HUES6 (cell line): ENCODE results near the gene QKI.
A peak's percentile ranks its signal among the peaks of the same experiment; 100 is the strongest.

ENCODE experiments used
- H3K27ac ChIP-seq: 2 replicates; pipeline ENCODE4 v1.7.0; 2013; ENCODE audit warnings: low read depth, mild to moderate bottlenecking, low read length, inconsistent platforms
- H3K27me3 ChIP-seq: 2 replicates; pipeline ENCODE4 v1.6.1; 2013; ENCODE audit warnings: low read length; ENCODE audit not compliant: control insufficient read depth, insufficient read depth
- H3K36me3 ChIP-seq: 2 replicates; pipeline ENCODE4 v1.6.1; 2013; ENCODE audit warnings: low read length; ENCODE audit not compliant: control insufficient read depth, insufficient read depth
- H3K4me1 ChIP-seq: 2 replicates; pipeline ENCODE4 v1.6.1; 2013; ENCODE audit warnings: low read length; ENCODE audit not compliant: control insufficient read depth, insufficient read depth
- H3K4me3 ChIP-seq: 2 replicates; pipeline ENCODE4 v1.5.1; 2013; ENCODE audit warnings: low read depth, low read length
- H3K9ac ChIP-seq: one replicate; pipeline ENCODE4 v1.6.1; 2013; ENCODE audit warnings: mild to moderate bottlenecking, low read length
- H3K9me3 ChIP-seq: 2 replicates; pipeline ENCODE4 v1.6.1; 2013; ENCODE audit warnings: low read depth, low read length; ENCODE audit not compliant: control insufficient read depth, insufficient read depth

QKI gene

GRCh38 chr6:163391985-163392384, 22.5 kb upstream of the QKI start:
- no peak overlapping the region for H3K9ac ChIP-seq
- H3K4me1 ChIP-seq = peaks cover 10% of the 10 kb centered on the region
- H3K4me3 ChIP-seq = no peak overlapping the region
- no peak overlapping the region for H3K27ac ChIP-seq
- H3K36me3 ChIP-seq = no peaks in the 10 kb centered on the region
- no peaks in the 10 kb centered on the region for H3K9me3 ChIP-seq
- H3K27me3 ChIP-seq = no peaks in the 10 kb centered on the region

DNA sequence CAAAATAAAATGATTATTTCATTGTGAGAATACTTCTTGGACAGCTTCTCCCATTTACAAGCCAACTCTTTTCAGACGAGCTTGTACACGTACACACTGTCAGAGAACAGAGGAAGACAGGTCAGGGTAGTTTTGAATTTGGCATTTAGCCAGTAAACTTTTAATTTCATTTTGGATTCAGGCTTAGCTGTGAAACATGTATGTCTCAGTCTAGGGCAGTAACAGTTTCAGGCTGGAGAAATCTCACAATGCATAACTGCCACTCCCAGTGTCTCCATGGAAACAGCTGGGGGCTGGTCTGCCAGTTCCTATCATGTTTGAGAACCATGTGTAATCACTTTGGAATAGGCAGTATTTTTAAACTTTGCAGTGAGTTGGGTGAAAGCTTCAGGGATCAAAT, 22.0 kb upstream of the QKI start:
- H3K36me3 ChIP-seq = no peaks in the 10 kb centered on the region
- H3K4me1 ChIP-seq = peaks cover 16% of the 10 kb centered on the region
- H3K27me3 ChIP-seq = no peaks in the 10 kb centered on the region
- no peak overlapping the region for H3K4me3 ChIP-seq
- H3K9me3 ChIP-seq = no peaks in the 10 kb centered on the region
- no peak overlapping the region for H3K9ac ChIP-seq
- no peak overlapping the region for H3K27ac ChIP-seq

- no peaks in the 10 kb centered on the region for H3K9me3 ChIP-seq
- H3K4me1 ChIP-seq = peaks cover 23% of the 10 kb centered on the region
- no peaks in the 10 kb centered on the region for H3K27me3 ChIP-seq
- no peak overlapping the region for H3K4me3 ChIP-seq
- no peak overlapping the region for H3K9ac ChIP-seq
- H3K36me3 ChIP-seq = no peaks in the 10 kb centered on the region
- no peak overlapping the region for H3K27ac ChIP-seq
These were observed 20.6 kb upstream of the QKI start for GRCh38 chr6:163393923-163394322.

- Histone ChIP-seq H3K27me3 (no peaks in the 10 kb centered on the region), H3K36me3 (no peaks in the 10 kb centered on the region), H3K4me1 (peaks cover 25% of the 10 kb centered on the region), H3K27ac (no peak overlapping the region), H3K9ac (no peak overlapping the region), H3K9me3 (no peaks in the 10 kb centered on the region), H3K4me3 (no peak overlapping the region)
These were observed 19.9 kb upstream of the QKI start for GRCh38 chr6:163394659-163395058.

GRCh38 chr6:163395122-163395830, 19.2 kb upstream of the QKI start:
- Histone ChIP-seq H3K9ac (no peak overlapping the region), H3K4me3 (no peak overlapping the region), H3K4me1 (peaks cover 25% of the 10 kb centered on the region), H3K36me3 (no peaks in the 10 kb centered on the region), H3K9me3 (no peaks in the 10 kb centered on the region), H3K27me3 (no peaks in the 10 kb centered on the region), H3K27ac (no peak overlapping the region)

DNA sequence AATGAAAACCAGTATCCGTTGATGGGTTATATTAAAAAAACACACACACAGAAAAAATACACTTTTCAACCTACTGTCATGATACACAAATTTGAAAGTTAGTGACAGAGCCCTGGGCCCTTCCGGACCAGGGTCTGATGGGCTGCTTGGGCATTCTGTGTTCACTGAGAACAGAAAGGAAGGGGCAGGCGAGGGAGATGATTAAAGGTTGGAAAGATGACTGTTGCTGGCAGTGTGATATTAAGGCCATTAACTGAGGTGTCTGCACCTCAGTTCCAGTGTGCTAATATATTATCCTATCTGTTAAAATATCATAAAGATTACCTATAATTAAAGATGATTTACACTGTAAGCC, 18.7 kb upstream of the QKI start:
- Histone ChIP-seq H3K9ac (no peak overlapping the region), H3K36me3 (no peaks in the 10 kb centered on the region), H3K9me3 (no peaks in the 10 kb centered on the region), H3K27ac (no peak overlapping the region), H3K4me1 (peaks cover 25% of the 10 kb centered on the region), H3K27me3 (no peaks in the 10 kb centered on the region), H3K4me3 (no peak overlapping the region)

DNA sequence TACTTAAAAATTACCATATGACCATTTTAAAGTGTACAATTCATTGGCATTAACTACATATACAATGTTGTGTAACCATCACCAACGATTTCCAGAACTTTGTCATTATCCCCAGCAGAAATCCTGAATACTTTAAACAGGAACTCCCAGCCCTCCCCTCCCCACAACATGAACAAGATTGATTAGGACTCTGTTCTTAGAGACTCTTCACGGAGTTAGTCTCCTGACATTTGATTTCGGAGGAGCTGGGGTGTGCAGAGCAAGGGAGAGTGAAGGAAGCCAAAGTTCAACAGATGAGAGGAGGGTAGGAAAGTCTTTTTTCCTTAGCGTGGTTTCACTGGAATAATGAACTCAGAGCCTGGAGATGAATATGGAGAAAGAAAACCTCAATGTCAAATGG, 17.2 kb upstream of the QKI start:
- Histone ChIP-seq H3K27me3 (no peaks in the 10 kb centered on the region), H3K4me1 (peaks cover 36% of the 10 kb centered on the region), H3K27ac (no peak overlapping the region), H3K9ac (no peak overlapping the region), H3K9me3 (no peaks in the 10 kb centered on the region), H3K4me3 (peak overlapping the region; percentile 54), H3K36me3 (no peaks in the 10 kb centered on the region)

DNA sequence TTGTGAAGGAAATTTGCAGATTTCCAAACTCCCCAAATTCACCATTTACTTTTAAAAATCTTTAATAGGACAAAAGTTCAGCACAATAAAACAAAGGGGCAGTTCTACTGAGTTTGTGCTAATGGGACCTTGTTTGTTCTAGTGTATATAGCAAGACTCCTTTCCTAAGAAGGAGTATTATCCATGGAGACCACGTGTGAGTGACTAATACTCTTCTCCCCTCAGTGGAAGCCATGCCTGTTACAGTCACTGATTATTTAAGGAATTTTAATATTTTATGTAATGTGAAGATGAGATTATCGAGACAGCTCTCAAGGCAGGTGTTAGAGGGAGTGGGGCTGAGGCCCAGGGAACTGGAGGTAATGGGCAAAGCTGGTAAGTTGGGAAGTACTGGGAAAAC, 16.4 kb upstream of the QKI start:
- no peaks in the 10 kb centered on the region for H3K9me3 ChIP-seq
- H3K4me3 ChIP-seq = no peak overlapping the region
- H3K27ac ChIP-seq = no peak overlapping the region
- H3K27me3 ChIP-seq = no peaks in the 10 kb centered on the region
- no peak overlapping the region for H3K9ac ChIP-seq
- H3K36me3 ChIP-seq = no peaks in the 10 kb centered on the region
- H3K4me1 ChIP-seq = peaks cover 36% of the 10 kb centered on the region

DNA sequence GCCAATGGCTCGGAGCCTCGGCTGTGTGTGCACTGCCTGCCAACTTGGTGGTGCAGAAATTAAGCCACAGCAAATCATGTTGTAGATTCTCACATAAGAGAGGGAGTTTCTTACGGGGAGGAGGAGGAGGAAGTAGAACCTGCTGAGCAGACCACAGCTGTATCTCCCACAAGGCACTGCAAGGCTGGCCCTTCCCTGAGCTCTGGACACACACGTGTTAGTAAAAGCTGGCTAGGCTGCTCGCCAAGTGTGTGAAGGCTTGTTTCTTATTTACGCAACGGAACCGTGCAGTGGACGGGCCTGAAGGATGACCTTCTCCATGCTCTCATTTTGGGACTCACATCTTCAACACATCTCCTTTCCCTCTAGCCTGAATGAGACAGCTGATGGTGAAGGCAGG, 15.7 kb upstream of the QKI start:
- H3K9ac ChIP-seq = no peak overlapping the region
- H3K9me3 ChIP-seq = no peaks in the 10 kb centered on the region
- no peaks in the 10 kb centered on the region for H3K36me3 ChIP-seq
- no peak overlapping the region for H3K4me3 ChIP-seq
- H3K27me3 ChIP-seq = no peaks in the 10 kb centered on the region
- peaks cover 36% of the 10 kb centered on the region for H3K4me1 ChIP-seq
- no peak overlapping the region for H3K27ac ChIP-seq

DNA sequence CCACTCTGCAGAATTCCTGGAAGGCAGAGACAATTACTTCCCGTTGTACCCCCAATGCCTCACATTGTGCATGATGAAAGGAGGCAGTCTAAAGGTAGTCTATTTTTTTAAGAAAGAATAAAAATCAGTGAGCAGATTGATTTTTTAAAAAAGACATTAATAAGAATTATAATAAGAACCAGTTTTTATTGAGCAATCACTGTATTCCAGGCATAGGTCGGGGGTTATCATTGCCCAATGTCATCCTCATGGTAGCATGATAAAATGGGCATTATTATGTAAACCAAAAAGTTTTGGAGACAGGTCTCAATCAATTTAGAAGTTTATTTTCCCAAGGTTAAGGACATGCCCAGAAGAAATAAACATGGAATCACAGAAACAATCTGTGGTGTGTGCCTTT, 14.0 kb upstream of the QKI start:
- H3K27me3 ChIP-seq = no peaks in the 10 kb centered on the region
- no peaks in the 10 kb centered on the region for H3K36me3 ChIP-seq
- H3K4me1 ChIP-seq = peaks cover 40% of the 10 kb centered on the region
- H3K4me3 ChIP-seq = no peak overlapping the region
- H3K9me3 ChIP-seq = no peaks in the 10 kb centered on the region
- no peak overlapping the region for H3K9ac ChIP-seq
- H3K27ac ChIP-seq = no peak overlapping the region

- H3K27ac ChIP-seq = no peak overlapping the region
- no peaks in the 10 kb centered on the region for H3K27me3 ChIP-seq
- H3K36me3 ChIP-seq = no peaks in the 10 kb centered on the region
- peaks cover 42% of the 10 kb centered on the region for H3K4me1 ChIP-seq
- H3K9ac ChIP-seq = no peak overlapping the region
- no peaks in the 10 kb centered on the region for H3K9me3 ChIP-seq
- no peak overlapping the region for H3K4me3 ChIP-seq
These were observed 13.3 kb upstream of the QKI start for GRCh38 chr6:163401039-163401885.
